HG03469 (cell line): ENCODE results near the gene SERPIND1.
"Not testable (repeated sequence)": the region's sequence is repeated elsewhere in the genome, so short reads cannot be mapped to it uniquely, and the experiment has no call there.

ENCODE experiments used
- ATAC-seq: cut with Tn5 transposase; IDR thresholded peaks from one replicate; pipeline ENCODE4 v1.9.1; 2021; ENCODE audit warnings: mild to moderate bottlenecking, moderate library complexity, moderate number of reproducible peaks; ENCODE audit not compliant: unreplicated experiment

The SERPIND1 gene

DNA sequence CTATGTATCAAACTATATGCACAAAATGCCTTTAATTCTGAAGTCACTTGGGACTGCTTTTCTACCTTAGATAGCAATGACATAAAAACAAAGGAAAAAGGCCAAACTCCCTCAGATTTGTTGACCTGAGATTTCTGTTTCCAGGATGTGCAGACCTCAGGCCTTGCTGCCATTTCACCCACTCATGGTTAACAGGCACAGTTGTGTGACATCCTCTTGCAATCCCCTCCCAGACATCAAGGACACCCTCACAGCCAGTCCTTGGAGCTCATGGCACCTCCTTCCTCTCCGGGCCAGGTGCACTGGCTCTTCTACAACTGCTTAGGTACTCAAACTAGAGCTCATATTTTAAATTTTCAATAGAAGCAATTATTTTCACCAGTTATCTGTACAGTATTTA lies 37.3 kb downstream of the SERPIND1 start:
- ATAC-seq: no peak

DNA sequence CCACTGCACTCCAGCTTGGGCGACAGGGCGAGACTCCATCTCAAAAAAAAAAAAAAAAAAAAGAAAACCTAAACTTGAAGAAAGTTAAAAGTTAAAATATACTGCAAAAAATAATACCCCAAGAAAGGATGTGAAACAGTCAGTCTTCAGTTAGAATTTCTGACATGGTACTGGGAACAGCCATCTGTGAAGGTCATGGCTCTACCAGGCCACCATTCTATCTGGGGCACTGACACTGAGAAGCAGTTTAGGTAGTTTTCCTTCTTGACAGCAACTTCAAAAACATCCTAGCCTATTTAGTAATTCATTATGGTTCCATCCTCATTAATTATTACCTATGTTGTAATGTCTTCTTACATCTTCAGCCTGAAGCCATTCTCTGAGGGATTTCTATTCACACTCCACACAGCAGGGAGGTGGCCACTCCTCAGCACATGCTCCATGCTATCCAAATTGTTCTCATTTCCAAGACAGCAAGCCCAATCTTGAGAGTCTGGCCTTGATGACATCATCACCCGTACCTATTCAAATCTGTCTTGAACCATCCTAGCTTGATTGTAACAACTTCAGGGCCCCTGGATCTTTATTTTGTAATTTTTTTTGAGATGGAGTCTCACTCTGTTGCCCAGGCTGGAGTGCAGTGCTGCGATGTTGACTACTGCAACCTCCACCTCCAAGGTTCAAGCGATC lies 38.2 kb downstream of the SERPIND1 start:
- no peak for ATAC-seq

DNA sequence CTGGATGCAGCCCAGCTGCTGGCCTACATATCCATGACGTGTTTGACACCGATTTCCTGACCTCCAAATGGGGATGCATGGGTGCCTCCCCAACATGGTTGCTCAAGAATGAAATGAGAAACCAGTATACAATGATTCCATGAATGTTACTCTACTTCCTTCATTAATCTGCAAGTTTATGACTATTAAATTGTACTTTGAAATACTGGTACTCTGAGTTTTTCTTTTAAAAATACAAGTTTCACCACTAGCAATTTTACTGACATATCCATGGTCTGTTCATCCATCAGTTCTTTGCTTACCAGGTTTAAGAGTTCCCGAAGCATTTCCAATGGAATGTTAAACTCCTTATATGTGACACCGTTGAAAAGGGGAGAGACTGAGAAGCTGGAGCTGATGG lies 39.1 kb downstream of the SERPIND1 start:
- ATAC-seq: no peak

DNA sequence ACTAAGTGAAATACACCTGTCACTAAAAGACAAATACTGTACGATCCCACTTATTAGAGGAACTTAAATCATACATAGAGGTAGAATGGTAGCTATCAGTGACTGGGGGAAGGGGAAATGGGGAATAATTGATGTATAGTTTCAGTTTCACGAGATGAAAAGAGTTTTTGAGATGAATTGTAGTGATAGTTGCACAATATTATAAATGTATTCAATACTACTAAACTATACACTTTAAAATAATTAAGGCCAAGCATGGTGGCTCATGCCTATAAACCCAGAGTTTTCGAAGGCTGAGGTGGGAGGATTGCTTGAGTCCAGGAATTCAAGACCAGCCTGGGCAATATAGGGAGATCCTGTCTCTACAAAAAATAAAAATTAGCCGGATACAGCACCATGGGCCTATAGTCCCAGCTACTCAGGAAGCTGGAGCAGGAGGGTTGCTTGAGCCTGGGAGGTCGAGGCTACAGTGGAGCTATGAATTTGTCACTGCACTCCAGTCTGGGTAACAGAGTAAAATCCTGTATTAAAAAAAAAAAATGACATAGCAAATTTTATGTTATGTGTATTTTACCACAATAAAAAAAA lies 40.4 kb downstream of the SERPIND1 start:
- ATAC-seq: no peak

DNA sequence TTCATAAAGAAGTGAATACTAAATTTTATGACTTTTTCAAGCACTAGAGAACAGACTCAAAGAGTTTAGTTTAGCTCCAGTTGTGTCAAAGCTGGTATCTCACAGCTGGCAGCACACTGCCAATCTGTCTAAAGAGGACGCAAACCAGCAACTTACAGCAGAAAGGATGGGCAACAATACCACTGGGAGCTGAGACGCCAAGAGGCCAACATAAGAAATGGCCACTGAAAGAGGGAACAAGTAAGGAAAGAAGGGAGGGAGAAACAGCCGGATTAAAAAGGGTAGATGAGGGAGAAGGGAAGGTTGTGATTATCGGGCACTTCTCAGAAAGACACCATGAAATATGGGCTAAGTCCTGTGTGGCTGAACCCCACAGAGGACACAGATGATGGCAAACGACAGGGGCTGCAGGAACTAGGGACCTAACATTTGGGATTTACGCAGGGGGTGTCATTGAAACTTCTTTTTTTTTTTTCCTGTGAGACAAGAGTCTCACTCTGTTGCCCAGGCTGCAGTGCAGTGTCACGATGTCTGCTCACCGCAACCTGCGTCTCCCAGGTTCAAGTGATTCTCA lies 41.7 kb downstream of the SERPIND1 start:
- no peak for ATAC-seq

DNA sequence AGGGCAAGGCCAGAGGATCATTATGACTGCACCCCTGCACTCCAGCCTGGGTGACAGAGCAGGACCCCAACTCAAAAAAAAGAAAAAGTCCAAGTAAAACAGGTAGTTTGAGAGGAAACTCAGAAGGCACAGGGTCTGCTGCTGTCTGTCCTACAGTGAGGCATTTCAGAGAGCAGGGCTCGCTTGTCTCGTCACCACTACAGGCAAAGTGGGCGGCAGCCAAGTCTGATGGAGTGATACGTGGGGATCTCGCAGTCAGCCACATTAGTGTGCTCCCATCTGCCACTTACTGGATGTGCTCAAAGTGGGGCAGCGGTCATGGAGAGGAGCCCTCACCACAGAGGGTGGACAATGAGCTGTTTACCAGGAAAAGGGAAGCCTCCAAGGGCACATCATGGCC lies 42.6 kb downstream of the SERPIND1 start:
- no peak for ATAC-seq

DNA sequence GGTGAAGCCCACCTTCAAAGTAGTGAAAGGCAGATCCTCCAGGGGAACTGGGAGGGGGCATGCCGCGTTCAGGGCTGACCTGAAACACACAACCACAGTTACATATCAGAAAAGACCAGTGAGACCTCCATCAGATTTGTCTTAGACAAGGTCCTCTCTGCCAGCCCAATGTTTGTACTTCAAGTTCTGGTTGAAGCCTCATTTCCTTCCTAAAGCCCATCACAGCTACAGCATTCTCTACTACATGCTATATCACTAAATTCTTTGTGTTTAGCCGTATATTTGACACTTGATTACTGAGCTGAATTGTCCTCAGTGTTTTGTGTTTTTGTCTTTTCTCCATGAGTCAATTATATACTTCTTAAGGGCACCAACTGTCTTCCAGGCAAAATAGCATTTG lies 44.6 kb downstream of the SERPIND1 start:
- ATAC-seq: no peak

DNA sequence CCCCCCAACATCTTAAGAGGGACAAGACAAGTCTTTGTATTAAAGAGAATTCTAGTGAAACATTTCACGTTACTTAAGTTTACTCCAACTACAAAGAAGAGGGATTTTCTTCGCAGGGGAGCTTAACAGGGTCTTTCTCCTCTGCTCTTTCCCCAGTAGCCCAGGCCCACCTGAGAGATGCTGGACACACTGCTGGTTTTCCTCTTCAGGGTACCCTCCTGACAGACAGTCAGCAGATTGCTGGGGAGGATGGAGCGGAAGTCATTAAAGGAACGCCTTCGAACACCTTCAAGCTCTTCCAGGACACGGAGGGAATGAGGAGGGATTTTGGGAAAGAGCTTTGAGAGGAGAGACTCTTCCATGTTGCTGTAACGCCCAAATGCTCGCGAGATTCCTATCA lies 45.6 kb downstream of the SERPIND1 start:
- no peak for ATAC-seq

DNA sequence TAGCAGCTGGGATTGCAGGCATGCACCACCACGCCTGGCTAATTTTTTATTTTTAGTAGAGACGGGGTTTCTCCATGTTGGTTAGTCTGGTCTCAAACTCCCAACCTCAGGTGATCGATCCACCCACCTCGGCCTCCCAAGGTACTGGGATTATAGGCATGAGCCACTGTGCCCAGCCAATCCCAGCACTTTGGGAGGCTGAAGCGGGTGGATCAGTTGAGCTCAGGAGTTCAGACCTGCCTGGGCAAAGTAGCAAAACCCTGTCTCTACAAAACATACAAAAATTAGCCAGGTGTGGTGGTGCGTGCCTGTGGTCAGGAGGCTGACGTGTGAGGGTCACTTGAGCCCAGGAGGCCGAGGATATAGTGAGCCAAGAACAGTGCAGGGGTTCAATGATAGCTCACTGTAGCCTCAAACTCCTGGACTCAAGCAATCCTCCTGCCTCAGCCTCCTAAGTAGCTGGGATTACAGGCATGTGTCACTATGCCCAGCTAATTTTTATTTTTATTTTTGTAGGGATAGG lies 47.9 kb downstream of the SERPIND1 start:
- not testable (repeated sequence) for ATAC-seq

DNA sequence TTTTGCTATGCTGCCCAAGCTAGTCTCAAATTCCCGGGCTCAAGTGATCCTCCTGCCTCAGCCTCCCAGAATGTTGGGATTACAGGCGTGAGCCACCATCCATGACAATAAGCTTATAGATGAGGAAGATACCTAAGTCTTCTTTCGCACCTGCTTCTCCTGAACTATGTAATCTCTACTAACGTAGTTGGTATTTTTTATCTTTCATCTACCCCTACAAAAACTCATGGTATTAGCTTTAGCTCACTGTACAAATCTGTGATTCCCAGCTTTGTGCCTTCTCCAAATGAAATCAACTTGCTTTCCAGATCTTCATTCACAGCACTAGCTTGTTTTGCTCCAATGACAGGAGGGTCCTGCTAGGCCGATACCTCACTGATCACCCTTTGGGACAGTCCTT lies 48.3 kb downstream of the SERPIND1 start:
- no peak for ATAC-seq

DNA sequence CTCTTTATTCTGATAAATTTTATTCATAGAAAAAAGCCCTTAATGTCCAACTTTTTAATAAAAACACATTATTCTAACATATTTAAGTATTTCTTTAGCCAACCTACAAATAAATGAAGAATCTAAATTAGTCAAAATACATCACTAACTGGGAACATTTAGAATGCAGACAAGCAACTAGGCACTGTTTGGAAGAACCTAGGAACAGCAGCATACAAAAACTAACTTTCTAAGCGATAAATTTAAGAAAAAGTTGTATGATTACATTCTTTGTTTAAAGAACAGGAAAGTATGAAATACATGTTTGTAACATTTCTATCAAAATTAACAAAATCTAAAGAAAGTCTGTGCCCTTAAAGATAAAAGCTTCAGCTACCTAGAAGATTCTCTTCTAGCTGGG lies 49.4 kb downstream of the SERPIND1 start:
- no peak for ATAC-seq

DNA sequence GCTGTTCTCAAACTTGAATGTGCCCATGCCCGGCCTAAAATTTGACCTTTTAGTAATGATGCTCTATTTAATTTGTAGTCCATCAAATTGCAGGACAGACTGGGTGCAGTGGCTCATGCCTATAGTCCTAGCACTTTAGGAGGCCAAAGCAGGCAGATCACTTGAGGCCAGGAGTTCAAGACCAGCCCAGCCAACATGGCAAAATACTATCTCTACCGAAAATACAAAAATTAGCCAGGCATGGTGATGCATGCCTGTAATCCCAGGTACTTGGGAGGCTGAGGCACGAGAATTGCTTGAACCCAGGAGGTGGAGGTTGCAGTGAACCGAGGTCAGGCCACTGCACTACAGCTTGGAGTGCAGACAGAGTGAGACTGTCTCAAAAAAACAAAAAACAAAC lies 51.3 kb downstream of the SERPIND1 start:
- not testable (repeated sequence) for ATAC-seq

DNA sequence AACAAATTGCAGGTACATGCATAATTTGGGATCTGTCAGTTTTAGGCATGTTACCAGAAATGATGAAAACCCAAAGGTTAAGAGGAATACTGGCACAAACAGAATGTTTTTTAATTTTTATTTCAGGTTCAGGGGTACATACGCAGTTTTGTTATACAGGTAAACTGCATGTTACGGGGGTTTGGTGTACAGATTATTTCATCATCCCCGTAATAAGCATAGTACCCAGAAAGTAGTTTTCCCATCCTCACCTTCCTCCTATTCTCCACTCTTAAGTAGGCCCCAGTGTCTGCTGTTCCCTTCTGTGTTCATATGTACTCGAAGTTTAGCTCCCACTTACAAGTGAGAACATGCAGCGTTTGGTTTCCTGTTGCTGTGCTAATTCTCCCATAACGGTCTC lies 51.7 kb downstream of the SERPIND1 start:
- no peak for ATAC-seq

DNA sequence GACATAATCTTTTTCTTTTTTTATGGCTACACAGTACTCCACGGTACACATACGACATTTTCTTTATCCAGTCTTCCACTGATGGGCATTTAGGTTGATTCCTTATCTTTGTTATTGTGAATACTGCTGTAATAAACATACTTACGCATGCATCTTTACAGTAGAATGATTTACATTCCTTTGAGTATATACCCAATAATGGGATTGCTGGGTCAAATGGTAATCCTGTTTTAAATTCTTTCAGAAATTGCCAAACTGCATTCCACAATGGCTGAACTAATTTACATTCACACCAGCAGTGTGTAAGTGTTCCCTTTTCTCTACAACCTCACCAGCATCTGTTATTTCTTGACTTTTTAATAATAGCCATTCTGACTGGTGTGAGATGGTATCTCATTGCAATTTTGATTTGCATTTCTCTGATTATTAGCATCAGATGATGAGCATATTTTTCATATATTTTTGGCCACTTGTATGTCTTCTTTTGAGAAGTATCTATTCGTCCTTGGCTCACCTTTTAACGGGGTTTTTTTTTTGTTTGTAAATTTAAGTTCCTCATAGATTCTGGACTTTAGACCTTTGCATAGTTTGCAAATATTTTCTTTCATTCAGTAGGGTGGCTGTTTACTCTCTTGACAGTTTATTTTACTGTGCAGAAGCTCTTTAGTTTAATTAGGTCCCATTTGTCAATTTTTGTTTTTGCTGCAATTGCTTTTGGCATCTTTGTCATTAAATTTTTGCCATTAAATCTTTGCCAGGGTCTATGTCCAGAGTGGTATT lies 52.6 kb downstream of the SERPIND1 start:
- ATAC-seq: not testable (repeated sequence)

DNA sequence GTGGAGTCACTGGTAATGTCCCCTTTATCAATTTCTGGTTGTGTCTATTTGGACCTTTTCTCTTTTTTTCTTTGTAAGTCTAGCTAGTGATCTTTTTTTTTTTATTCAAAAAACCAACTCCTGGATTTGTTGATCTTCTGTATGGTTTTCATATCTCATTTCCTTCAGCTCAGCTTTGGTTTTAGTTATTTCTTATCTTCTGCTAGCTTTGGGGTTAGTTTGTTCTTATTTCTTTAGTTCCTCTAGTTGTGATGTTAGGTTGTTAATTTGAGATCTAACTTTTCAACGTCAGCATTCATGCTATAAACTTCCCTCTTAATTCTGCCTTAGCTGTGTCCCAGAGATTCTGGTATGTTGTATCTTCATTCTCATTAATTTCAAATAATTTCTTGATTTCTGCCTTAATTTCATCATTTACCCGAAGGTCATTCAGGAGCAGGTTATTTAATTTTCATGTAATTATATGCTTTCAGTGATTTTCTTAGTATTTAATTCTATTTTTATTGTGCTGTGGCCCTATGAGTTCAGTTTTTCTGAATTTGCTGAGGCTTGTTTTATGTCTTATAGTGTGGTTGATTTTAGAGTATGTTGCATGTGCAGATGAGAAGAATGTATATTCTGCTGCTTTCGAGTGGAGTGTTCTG lies 55.7 kb downstream of the SERPIND1 start:
- no peak for ATAC-seq

DNA sequence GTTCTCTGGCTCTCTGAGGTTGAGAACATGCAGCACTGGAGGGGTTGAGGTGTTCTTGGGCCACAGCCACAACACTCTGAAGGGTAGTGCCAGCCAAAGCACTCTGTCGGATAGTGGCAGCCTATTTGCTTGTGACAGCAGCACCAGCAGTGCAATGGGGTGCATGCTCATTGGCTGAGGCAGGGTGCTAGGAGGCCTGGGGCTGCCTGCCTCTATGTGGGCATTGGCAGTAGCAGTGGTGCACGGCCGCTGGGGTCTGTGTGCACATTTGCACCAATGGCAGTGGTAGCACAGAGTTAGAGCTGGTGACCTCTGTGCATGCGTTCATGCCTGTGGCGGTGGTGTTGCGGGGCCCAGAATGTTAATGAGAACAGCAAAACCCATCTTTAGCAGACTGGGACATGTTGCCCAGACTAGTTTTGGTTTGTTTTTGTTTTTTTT lies 59.3 kb downstream of the SERPIND1 start:
- ATAC-seq: no peak

DNA sequence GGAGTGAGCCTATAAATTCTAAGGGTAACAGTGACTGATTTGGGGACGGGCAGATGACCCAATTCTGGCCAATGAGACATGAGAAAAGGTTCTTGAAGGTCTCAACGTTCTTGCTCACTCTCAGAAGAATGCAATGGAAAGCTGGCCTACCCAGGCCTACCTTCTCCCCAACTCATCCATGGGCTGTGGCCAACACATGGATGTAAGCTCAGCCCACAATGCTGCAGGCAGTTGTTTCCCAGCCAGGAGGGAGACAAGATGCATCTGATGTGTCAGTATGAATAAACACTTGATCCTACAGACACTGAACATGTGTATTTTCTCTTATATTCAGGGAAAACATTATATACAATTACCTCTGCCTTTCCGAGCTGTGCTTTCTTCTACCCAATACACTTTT lies 60.3 kb downstream of the SERPIND1 start:
- no peak for ATAC-seq

DNA sequence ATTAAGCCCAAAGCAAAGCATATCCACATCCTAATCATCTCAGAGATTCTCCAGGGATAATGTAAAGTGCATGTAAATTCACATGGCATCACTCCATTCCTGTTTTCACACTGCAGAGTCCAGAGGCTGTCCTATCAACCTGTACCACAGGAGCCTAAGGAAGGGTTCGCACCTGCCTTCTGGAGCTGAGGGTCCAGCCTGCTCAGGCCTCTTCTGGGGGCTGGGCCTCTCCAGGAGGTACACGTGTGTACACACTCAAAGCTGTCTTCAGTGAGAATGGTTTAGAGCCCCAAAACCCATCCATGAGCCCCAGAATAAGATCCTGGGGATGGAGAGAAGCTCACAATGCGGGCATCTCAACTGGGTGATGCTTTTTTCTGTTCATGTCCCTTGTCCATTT lies 60.8 kb downstream of the SERPIND1 start:
- ATAC-seq: no peak
